WERI-Rb-1 (cell line): ENCODE data around the gene CNIH1.
A peak's percentile ranks its signal among the peaks of the same experiment; 100 is the strongest.
"Not testable (repeated sequence)": the region's sequence is repeated elsewhere in the genome, so short reads cannot be mapped to it uniquely, and the experiment has no call there.

Experiments used
- DNase-seq: peaks from one replicate; pipeline ENCODE4 v3.0.0-alpha.2; 2020
- H3K27ac ChIP-seq: fragments of 250-450 bp; sonication (Bioruptor Pico); 2 replicates; pipeline ENCODE4 v1.5.1; 2020; ENCODE audit warnings: mild to moderate bottlenecking, moderate library complexity
- H3K27me3 ChIP-seq: fragments of 250-450 bp; sonication (Bioruptor Pico); 2 replicates; pipeline ENCODE4 v1.5.1; 2021; ENCODE audit warnings: mild to moderate bottlenecking, low read depth, moderate library complexity; ENCODE audit not compliant: insufficient read depth, severe bottlenecking
- H3K36me3 ChIP-seq: fragments of 250-450 bp; sonication (Bioruptor Pico); 2 replicates; pipeline ENCODE4 v1.5.1; 2020; ENCODE audit warnings: mild to moderate bottlenecking, moderate library complexity
- H3K4me3 ChIP-seq: 2 replicates; pipeline ENCODE4 v1.5.1; 2011; ENCODE audit warnings: low read depth, mild to moderate bottlenecking, control low read depth, low read length
- H3K9me3 ChIP-seq: fragments of 250-450 bp; sonication (Bioruptor Pico); 2 replicates; pipeline ENCODE4 v1.5.1; 2021; ENCODE audit warnings: mild to moderate bottlenecking, moderate library complexity; ENCODE audit not compliant: severe bottlenecking
- CTCF ChIP-seq: IDR thresholded peaks from 2 replicates; pipeline ENCODE4 v1.5.1; 2011; ENCODE audit warnings: low read depth, mild to moderate bottlenecking, control low read depth, inconsistent platforms, low read length

The CNIH1 gene

GRCh38 chr14:54443981-54444380 lies 2.8 kb upstream of the CNIH1 start:
- Histone ChIP-seq H3K9me3 (no peaks in the 10 kb centered on the region), H3K27ac (no peak overlapping the region), H3K4me3 (no peak overlapping the region), H3K27me3 (no peaks in the 10 kb centered on the region), H3K36me3 (no peaks in the 10 kb centered on the region; the same call in 1 of the 2 replicates)
- no peak for TF ChIP-seq CTCF
- no peak for DNase-seq

- H3K36me3 ChIP-seq, DNase-seq, H3K4me3 ChIP-seq, H3K9me3 ChIP-seq, H3K27me3 ChIP-seq, H3K27ac ChIP-seq: not testable (repeated sequence)
Observed at GRCh38 chr14:54442961-54443360, 1.8 kb upstream of the CNIH1 start.

- no peak for TF ChIP-seq CTCF
- no peak for DNase-seq
- no peaks in the 10 kb centered on the region for H3K27me3 ChIP-seq
Observed at GRCh38 chr14:54440476-54440872, 700 bp downstream of the CNIH1 start.

GRCh38 chr14:54440037-54440436 lies 1.1 kb downstream of the CNIH1 start:
- H3K27ac ChIP-seq: no peak overlapping the region; the same call in 1 of the 2 replicates
- TF ChIP-seq CTCF: no peak
- no peak for DNase-seq

More at GRCh38 chr14:54440476-54440872, 700 bp downstream of the CNIH1 start:
- Histone ChIP-seq H3K9me3 (no peaks in the 10 kb centered on the region), H3K27ac (peak overlapping the region; percentile 97), H3K4me3 (peak overlapping the region; percentile 81), H3K36me3 (peaks cover 6% of the 10 kb centered on the region)

GRCh38 chr14:54438703-54439102 lies 2.5 kb downstream of the CNIH1 start:
- Histone ChIP-seq H3K36me3 (peaks cover 13% of the 10 kb centered on the region), H3K27ac (no peak overlapping the region), H3K27me3 (no peaks in the 10 kb centered on the region), H3K9me3 (no peaks in the 10 kb centered on the region), H3K4me3 (no peak overlapping the region)
- no peak for TF ChIP-seq CTCF
- DNase-seq: no peak

More at GRCh38 chr14:54440037-54440436, 1.1 kb downstream of the CNIH1 start:
- peak overlapping the region; percentile 81 for H3K4me3 ChIP-seq
- no peaks in the 10 kb centered on the region for H3K9me3 ChIP-seq
- peaks cover 11% of the 10 kb centered on the region for H3K36me3 ChIP-seq
- H3K27me3 ChIP-seq: no peaks in the 10 kb centered on the region

- not testable (repeated sequence) for H3K27ac ChIP-seq, DNase-seq, H3K27me3 ChIP-seq, H3K9me3 ChIP-seq, H3K4me3 ChIP-seq
- peaks cover 13% of the 10 kb centered on the region for H3K36me3 ChIP-seq
Observed at GRCh38 chr14:54437954-54438353, 3.2 kb downstream of the CNIH1 start.

GRCh38 chr14:54435500-54435981 lies 5.6 kb downstream of the CNIH1 start:
- H3K27me3 ChIP-seq: no peaks in the 10 kb centered on the region
- peaks cover 27% of the 10 kb centered on the region for H3K36me3 ChIP-seq
- no peak overlapping the region for H3K4me3 ChIP-seq
- no peak for TF ChIP-seq CTCF
- no peak overlapping the region for H3K27ac ChIP-seq
- H3K9me3 ChIP-seq: no peaks in the 10 kb centered on the region
- no peak for DNase-seq
